ENCODE data around the gene GTPBP10. TPM values are rescaled to one million over a fixed set of nuclear protein-coding genes. Genes with fewer than 3 reads are reported as not detected.
"Not testable (repeated sequence)": the region's sequence is repeated elsewhere in the genome, so short reads cannot be mapped to it uniquely, and the experiment has no call there.

Gene GTPBP10
- total RNA-seq, 1 donor from 2014 or later, result 18.7 TPM

DNA sequence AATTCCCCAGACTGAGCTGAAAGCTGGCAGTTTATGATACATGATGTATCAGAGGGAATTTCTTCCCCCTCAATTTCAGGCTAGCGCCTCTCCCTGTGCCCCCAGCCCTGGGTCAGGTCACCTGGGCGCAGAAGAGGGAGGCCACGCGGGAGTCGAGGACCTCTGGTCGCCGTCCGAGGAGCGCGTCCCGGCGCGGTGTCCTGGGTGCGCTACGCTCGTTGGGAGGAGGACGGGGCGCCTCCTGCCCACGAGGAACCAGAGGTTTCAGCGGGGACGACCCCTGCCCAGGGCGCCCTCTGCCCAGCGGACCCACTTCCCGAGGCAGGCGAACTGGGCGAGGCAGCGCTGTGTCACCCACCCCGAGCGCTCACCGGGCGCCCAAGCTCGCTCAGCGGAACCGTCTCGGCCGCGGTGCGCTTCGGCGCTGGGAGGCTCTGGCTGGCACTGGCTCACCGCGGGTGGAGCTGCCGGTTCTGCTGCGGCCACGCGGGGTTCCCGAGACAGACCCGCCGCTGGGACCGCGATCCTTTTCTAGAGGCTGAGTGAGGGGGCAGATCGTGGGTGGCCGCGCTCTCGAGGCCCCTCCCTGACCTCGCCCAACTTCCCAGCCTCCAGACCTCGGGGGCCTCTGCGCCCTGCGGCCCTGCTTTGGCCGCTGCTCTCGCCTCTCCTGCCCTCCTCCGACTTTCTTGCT lies 25.6 kb upstream of the GTPBP10 start, which contains the start of gene FAM237B:
Gene FAM237B (minus strand): TSS at position 504 of the 694 bp plus-strand sequence. CDS start 1,556 bp downstream, outside the sequence.
- H3K27me3 Mint-ChIP-seq (ENCODE audit: unreplicated experiment), result peaks cover 12% of the 10 kb centered on the region
- TF ChIP-seq, protein P1, sequence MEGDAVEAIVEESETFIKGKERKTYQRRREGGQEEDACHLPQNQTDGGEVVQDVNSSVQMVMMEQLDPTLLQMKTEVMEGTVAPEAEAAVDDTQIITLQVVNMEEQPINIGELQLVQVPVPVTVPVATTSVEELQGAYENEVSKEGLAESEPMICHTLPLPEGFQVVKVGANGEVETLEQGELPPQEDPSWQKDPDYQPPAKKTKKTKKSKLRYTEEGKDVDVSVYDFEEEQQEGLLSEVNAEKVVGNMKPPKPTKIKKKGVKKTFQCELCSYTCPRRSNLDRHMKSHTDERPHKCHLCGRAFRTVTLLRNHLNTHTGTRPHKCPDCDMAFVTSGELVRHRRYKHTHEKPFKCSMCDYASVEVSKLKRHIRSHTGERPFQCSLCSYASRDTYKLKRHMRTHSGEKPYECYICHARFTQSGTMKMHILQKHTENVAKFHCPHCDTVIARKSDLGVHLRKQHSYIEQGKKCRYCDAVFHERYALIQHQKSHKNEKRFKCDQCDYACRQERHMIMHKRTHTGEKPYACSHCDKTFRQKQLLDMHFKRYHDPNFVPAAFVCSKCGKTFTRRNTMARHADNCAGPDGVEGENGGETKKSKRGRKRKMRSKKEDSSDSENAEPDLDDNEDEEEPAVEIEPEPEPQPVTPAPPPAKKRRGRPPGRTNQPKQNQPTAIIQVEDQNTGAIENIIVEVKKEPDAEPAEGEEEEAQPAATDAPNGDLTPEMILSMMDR (IDR thresholded peaks at IDR 0.05; ENCODE audit: partially characterized antibody, unreplicated experiment), result no peak
- DNase-seq, result peak; percentile 63
- peaks cover 4% of the 10 kb centered on the region for H3K9me3 Mint-ChIP-seq (ENCODE audit: unreplicated experiment)
- peak within 1 kb of the TSS; percentile 87 for H3K4me3 Mint-ChIP-seq (ENCODE audit: unreplicated experiment)
- peaks cover 1% of the 10 kb centered on the region for H3K4me1 Mint-ChIP-seq (ENCODE audit: low read depth, unreplicated experiment)
- H3K36me3 Mint-ChIP-seq (ENCODE audit: unreplicated experiment), result peaks cover 10% of the 10 kb centered on the region
- H3K27ac Mint-ChIP-seq (ENCODE audit: unreplicated experiment), result no peak within 1 kb of the TSS

DNA sequence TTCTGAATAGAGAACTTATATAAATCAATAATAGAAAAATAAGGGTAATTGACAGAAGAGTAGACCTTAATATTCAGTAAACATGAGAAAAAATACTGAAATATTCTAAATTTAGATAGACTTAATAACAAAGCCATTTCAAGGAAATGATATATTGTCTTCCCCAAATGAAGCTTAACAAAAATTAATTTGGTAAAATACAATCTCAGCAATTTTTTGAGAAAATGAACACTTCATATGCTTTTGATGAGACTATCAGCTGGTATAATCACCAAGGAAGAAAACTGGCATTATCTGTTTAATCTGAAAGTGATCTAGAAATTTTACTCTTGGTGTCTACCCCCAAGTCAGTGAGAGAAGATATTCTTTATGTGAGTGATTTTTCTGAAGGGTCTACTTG lies 23.7 kb upstream of the GTPBP10 start:
- Mint-ChIP-seq H3K9me3 (ENCODE audit: unreplicated experiment) (peaks cover 4% of the 10 kb centered on the region), H3K4me3 (ENCODE audit: unreplicated experiment) (no peak overlapping the region), H3K27me3 (ENCODE audit: unreplicated experiment) (peaks cover 12% of the 10 kb centered on the region), H3K36me3 (ENCODE audit: unreplicated experiment) (peaks cover 10% of the 10 kb centered on the region), H3K27ac (ENCODE audit: unreplicated experiment) (no peak overlapping the region), H3K4me1 (ENCODE audit: low read depth, unreplicated experiment) (no peaks in the 10 kb centered on the region)
- no peak for DNase-seq
- TF ChIP-seq, protein P1 (IDR thresholded peaks at IDR 0.05; ENCODE audit: partially characterized antibody, unreplicated experiment), result no peak

DNA sequence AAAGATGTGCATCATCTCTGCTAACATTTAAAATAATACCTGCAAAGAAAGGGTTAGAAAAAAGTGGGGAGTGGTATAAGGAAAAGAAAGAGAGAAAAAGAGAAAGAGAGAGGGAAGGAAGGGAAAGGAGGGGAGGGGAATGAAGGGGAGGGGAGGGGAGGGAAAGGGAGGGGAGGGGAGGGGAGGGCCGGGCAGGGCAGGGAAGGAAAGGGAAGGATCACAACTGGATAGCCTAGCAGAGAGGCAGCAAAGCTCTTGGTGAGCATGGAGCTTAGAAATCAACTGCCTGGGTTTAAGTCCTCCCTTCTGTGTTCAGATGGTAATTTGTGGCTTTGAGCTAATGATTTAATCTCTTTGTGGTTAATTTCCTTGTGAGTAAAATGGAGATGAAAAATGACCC lies 20.0 kb upstream of the GTPBP10 start:
- Mint-ChIP-seq H3K27me3 (ENCODE audit: unreplicated experiment) (peaks cover 6% of the 10 kb centered on the region), H3K36me3 (ENCODE audit: unreplicated experiment) (no peaks in the 10 kb centered on the region), H3K27ac (ENCODE audit: unreplicated experiment) (no peak overlapping the region), H3K4me3 (ENCODE audit: unreplicated experiment) (no peak overlapping the region), H3K9me3 (ENCODE audit: unreplicated experiment) (no peaks in the 10 kb centered on the region), H3K4me1 (ENCODE audit: low read depth, unreplicated experiment) (no peaks in the 10 kb centered on the region)
- TF ChIP-seq, protein P1 (IDR thresholded peaks at IDR 0.05; ENCODE audit: partially characterized antibody, unreplicated experiment), result no peak
- no peak for DNase-seq

DNA sequence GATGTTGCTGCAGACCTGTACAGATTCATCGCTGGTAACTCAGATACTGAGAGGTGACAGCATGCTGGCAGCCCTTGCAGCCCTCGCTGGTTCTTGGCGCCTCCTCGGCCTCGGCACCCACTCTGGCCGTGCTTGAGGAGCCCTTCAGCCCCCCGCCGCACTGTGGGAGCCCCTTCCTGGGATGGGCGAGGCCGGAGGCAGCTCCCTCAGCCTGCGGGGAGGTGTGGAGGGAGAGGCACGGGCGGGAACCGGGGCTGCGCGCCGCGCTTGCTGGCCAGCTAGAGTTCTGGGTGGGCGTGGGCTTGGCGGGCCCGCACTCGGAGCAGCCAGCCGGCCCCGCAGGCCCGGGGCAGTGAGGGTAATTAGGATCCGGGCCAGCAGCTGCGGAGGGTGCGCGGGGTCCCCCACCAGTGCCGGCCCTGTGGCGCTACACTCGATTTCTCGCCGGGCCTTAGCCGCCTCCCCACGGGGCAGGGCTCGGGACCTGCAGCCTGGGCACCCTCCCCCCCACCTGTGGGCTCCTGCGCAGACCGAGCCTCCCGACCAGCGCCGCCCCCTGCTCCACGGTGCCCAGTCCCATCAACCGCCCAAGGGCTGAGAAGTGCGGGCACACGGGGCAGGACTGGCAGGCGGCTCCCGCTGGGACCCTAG lies 12.2 kb upstream of the GTPBP10 start:
- H3K4me1 Mint-ChIP-seq (ENCODE audit: low read depth, unreplicated experiment), result no peaks in the 10 kb centered on the region
- H3K27me3 Mint-ChIP-seq (ENCODE audit: unreplicated experiment), result no peaks in the 10 kb centered on the region
- no peaks in the 10 kb centered on the region for H3K9me3 Mint-ChIP-seq (ENCODE audit: unreplicated experiment)
- H3K27ac Mint-ChIP-seq (ENCODE audit: unreplicated experiment), result no peak overlapping the region
- H3K36me3 Mint-ChIP-seq (ENCODE audit: unreplicated experiment), result no peaks in the 10 kb centered on the region
- H3K4me3 Mint-ChIP-seq (ENCODE audit: unreplicated experiment), result no peak overlapping the region
- no peak for DNase-seq
- TF ChIP-seq, protein P1 (IDR thresholded peaks at IDR 0.05; ENCODE audit: partially characterized antibody, unreplicated experiment), result no peak

DNA sequence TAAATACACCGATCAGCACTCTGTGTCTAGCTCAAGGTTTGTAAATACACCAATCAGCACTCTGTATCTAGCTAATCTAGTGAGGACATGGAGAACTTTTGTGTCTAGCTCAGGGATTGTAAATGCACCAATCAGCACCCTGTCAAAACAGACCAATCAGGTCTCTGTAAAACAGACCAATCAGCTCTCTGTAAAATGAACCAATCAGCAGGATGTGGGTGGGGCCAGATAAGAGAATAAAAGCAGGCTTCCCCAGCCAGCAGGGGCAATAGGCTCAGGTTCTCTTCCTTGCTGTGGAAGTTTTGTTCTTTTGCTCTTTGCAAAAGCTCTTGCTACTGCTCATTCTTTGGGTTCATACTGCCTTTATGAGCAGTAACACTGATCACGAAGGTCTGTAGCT lies 11.6 kb upstream of the GTPBP10 start:
- not testable (repeated sequence) for H3K9me3 Mint-ChIP-seq (ENCODE audit: unreplicated experiment); H3K4me1 Mint-ChIP-seq (ENCODE audit: low read depth, unreplicated experiment); DNase-seq; H3K27ac Mint-ChIP-seq (ENCODE audit: unreplicated experiment); H3K4me3 Mint-ChIP-seq (ENCODE audit: unreplicated experiment); H3K27me3 Mint-ChIP-seq (ENCODE audit: unreplicated experiment); H3K36me3 Mint-ChIP-seq (ENCODE audit: unreplicated experiment)
